Body of pancreas (tissue), 4 donors: ENCODE data around the gene SREBF2. TPM values are rescaled to one million over a fixed set of nuclear protein-coding genes. Genes with fewer than 3 reads are reported as not detected.

Source experiments
- ATAC-seq: fragments of 150-250 bp; one replicate; pipeline ENCODE4 v1.9.1; 2016
- DNase-seq, 4 donors: peaks; one replicate each; pipeline ENCODE4 v3.0.0-alpha.2; 2019
- H3K27ac ChIP-seq, 4 donors: fragments of 200-600 bp; sonication (generic); 1 replicate in 3 of 4; 2 replicates in 1 of 4; pipeline versions ENCODE4 v1.5.1 to v1.6.1; 2016 to 2019; ENCODE audit warnings: mild to moderate bottlenecking in 1 of 4, mixed read lengths in 1 of 4, moderate library complexity in 1 of 4
- H3K27me3 ChIP-seq, 2 donors: fragments of 200-600 bp; sonication (generic); one replicate each; pipeline ENCODE4 v1.6.0; 2016; ENCODE audit warnings: mild to moderate bottlenecking in 1 of 2
- H3K36me3 ChIP-seq, 2 donors: fragments of 200-600 bp; sonication (generic); replicated peaks in 1 of 2; 2 replicates each; pipeline ENCODE4 v1.5.1; 2016; ENCODE audit warnings: low read depth in 2 of 2; ENCODE audit not compliant: insufficient read depth in 1 of 2
- H3K4me1 ChIP-seq: fragments of 200-600 bp; sonication (generic); one replicate; pipeline ENCODE4 v1.6.0; 2016
- H3K4me3 ChIP-seq, 2 donors: fragments of 200-600 bp; sonication (generic); 1 replicate in 1 of 2; 2 replicates in 1 of 2; pipeline ENCODE4 v1.5.1; 2016 to 2019
- H3K9me3 ChIP-seq, 3 donors: fragments of 200-600 bp; sonication (generic); 1 replicate in 2 of 3; 2 replicates in 1 of 3; pipeline ENCODE4 v1.5.1; 2016
- POLR2A ChIP-seq, 3 donors: fragments of 450-650 bp; IDR thresholded peaks; one replicate each; pipeline ENCODE4 v1.6.1; 2016; ENCODE audit warnings: antibody characterized with exemption in 3 of 3, mild to moderate bottlenecking in 2 of 3
- WGBS, 2 donors: methylation state at CpG; one replicate each; pipeline ENCODE4 v1.1.5; 2017; 5-methylcytosine and 5-hydroxymethylcytosine counted together
- intact Hi-C: fragments of 100-400 bp; cut with DNase I; formaldehyde crosslinking; loops from one replicate; pipeline ENCODE4 v1.15.1; 2023
- total RNA-seq, 2 donors: library from RNA; depleted of rRNA; stranded (reverse); fragments of >200 nt; gene quantifications; one replicate each; pipeline ENCODE4 v1.1.0, GENCODE V29; 2016
- TF ChIP-seq, protein P1 (sequence below), 7 experiments: fragments of 450-650 bp in 4 of 7; fragments of 200-600 bp in 3 of 7; sonication (generic) in 3 of 7; IDR thresholded peaks; one replicate each; pipeline ENCODE4 v1.5.1; 2016 to 2019; ENCODE audit warnings: antibody characterized with exemption in 7 of 7

Gene SREBF2
- total RNA-seq, 2 donors from 2014 or later: 40.2 to 68.6 TPM

DNA sequence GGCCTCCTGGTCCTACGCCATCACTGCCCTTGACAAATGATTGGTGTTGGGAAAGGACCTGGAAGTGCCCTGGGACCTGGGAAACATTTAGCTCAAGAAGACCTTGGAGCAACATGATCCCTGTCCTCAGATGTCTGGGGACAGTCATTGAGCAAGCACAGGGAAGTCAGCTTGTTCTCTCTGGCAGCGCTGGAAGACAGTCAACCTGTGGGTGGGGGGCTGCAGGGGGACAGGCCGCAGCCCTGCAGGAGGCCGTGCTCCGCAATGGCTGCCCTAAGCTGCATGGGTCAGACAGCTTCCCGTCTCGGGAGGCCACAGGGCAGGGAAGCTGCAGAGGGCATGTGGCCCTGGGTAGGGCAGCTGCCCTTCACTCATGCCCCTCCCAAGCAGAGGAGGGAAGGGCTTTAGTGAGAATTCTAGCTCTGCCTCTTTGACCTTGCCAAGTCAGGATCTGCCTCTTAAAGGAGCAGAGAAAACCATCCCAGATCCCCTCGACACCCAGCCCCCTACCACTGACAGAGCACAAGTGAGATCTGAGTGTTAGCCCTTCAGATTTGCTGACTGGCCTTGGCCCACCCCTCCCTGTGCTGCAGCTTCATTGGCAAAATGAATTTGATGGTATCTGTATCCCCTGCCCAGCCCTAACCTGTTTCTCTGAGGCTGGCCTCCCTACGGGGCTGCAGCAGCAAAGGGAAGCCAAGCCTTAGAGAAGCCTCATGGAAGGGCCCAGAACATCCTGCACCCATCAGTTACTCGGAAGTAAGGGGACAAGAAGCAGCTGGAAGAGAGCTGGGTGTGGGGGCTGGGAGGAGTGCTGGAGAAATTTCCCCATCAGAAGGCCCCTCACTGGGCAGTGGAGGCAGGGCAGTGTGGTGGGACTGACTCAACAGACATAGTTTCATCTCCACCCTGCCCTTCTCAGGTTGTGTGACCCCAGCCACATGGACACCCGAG, 6.2 kb upstream of the SREBF2 start:
- H3K27ac ChIP-seq: peak overlapping the region; percentile 41 to 60 (median 52)
- intact Hi-C loops: no loop called here
- peaks cover 33% of the 10 kb centered on the region for H3K4me1 ChIP-seq
- H3K9me3 ChIP-seq: no peaks in the 10 kb centered on the region
- H3K27me3 ChIP-seq: no peaks in the 10 kb centered on the region
- ATAC-seq (peak; percentile 51), DNase-seq (peak; percentile 27 to 53 (median 44))
- H3K36me3 ChIP-seq: no peaks in the 10 kb centered on the region
- no peak overlapping the region for H3K4me3 ChIP-seq
- TF ChIP-seq, protein P1, sequence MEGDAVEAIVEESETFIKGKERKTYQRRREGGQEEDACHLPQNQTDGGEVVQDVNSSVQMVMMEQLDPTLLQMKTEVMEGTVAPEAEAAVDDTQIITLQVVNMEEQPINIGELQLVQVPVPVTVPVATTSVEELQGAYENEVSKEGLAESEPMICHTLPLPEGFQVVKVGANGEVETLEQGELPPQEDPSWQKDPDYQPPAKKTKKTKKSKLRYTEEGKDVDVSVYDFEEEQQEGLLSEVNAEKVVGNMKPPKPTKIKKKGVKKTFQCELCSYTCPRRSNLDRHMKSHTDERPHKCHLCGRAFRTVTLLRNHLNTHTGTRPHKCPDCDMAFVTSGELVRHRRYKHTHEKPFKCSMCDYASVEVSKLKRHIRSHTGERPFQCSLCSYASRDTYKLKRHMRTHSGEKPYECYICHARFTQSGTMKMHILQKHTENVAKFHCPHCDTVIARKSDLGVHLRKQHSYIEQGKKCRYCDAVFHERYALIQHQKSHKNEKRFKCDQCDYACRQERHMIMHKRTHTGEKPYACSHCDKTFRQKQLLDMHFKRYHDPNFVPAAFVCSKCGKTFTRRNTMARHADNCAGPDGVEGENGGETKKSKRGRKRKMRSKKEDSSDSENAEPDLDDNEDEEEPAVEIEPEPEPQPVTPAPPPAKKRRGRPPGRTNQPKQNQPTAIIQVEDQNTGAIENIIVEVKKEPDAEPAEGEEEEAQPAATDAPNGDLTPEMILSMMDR (IDR thresholded peaks at IDR 0.05): no peak
- no peak for TF ChIP-seq POLR2A (IDR thresholded peaks at IDR 0.05)
- WGBS, 2 donors: 48 to 64% methylated on average over 4 to 11 of the region's 11 CpGs

- no peak for TF ChIP-seq POLR2A (IDR thresholded peaks at IDR 0.05)
- TF ChIP-seq, protein P1 (IDR thresholded peaks at IDR 0.05): no peak
- WGBS, 2 donors: 83 to 93% methylated on average over 5 to 6 of the region's 6 CpGs
- ATAC-seq (no peak), DNase-seq (no peak)
- Histone ChIP-seq H3K27ac (peak overlapping the region in 3 of 4 donors; percentile 52 to 59 (median 55)), H3K4me3 (no peak overlapping the region), H3K36me3 (no peaks in the 10 kb centered on the region), H3K27me3 (no peaks in the 10 kb centered on the region), H3K4me1 (peaks cover 31% of the 10 kb centered on the region), H3K9me3 (no peaks in the 10 kb centered on the region)
- intact Hi-C loops: no loop called here
Observed at GRCh38 chr22:41827671-41828070, 5.2 kb upstream of the SREBF2 start.

DNA sequence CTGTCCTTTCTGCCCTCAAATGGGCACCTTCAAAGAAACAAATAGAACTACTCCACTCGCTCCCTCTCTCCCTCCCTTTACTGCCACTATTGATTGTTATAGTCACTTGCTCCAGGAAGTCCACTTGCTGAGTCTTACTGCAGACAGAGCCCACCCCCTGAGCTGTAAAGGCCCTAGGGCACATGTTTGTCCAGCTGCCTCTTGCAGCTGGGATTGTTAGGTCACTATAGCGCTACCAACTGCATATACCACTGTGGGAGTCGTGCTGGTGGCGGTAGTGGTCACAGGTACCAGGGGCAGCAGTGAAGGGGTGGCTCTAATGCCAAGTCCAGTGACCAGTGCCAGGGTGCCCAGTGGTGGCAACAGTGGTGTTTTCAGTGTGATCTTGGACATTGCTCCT, 4.4 kb upstream of the SREBF2 start:
- 68 to 69% methylated on average over 1 to 4 of the region's 4 CpGs for WGBS, 2 donors
- no peak overlapping the region for H3K4me3 ChIP-seq
- H3K36me3 ChIP-seq: no peaks in the 10 kb centered on the region
- ATAC-seq (no peak), DNase-seq (peak in 3 of 4 donors; percentile 52 to 57 (median 53))
- TF ChIP-seq POLR2A (IDR thresholded peaks at IDR 0.05): no peak
- TF ChIP-seq, protein P1 (IDR thresholded peaks at IDR 0.05): no peak
- H3K27ac ChIP-seq: peak overlapping the region; percentile 32 to 59 (median 54)
- peaks cover 24% of the 10 kb centered on the region for H3K4me1 ChIP-seq
- H3K9me3 ChIP-seq: no peaks in the 10 kb centered on the region
- no peaks in the 10 kb centered on the region for H3K27me3 ChIP-seq
- intact Hi-C loops: no loop called here

GRCh38 chr22:41830174-41830573, 2.7 kb upstream of the SREBF2 start:
- H3K36me3 ChIP-seq: no peaks in the 10 kb centered on the region
- no peaks in the 10 kb centered on the region for H3K27me3 ChIP-seq
- H3K4me1 ChIP-seq: peaks cover 31% of the 10 kb centered on the region
- intact Hi-C loops: no loop called here
- H3K9me3 ChIP-seq: no peaks in the 10 kb centered on the region
- H3K27ac ChIP-seq: no peak overlapping the region
- no peak overlapping the region for H3K4me3 ChIP-seq
- ATAC-seq: no peak
- DNase-seq: no peak
- WGBS, 2 donors: 93 to 96% methylated on average over 3 of the region's 3 CpGs
- TF ChIP-seq, protein P1 (IDR thresholded peaks at IDR 0.05): no peak
- no peak for TF ChIP-seq POLR2A (IDR thresholded peaks at IDR 0.05)
